Measurements from ENCODE around the gene CORO2B. TPM values are rescaled to one million over a fixed set of nuclear protein-coding genes. Genes with fewer than 3 reads are reported as not detected.

The CORO2B gene
- total and polyA plus RNA-seq, 2 of the 13 experiments (the other 11 are each of a cell fraction or from before 2014, with no cell fraction given) = 0.35 to 0.63 TPM

DNA sequence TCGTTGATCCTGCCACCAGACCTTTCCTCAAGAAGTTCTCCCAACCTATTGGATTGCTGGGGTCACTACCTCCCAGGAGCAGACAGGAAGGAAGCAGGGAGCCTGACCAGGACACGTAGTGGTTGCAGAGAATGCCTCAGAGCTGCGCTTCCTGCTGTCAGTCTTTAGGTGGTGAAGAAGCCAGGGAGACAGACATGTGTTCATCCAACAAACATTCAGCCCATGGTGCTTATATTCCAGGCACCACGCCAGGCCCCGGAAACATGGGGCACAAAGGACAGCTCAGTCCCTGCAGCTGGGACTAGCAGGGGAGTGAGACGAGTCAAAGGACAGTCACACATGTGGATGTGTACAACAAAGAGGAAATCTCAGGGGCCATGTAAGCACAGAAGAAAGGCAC lies 26.0 kb upstream of the CORO2B start:
- CTCF ChIA-PET (ENCODE audit: low intra/inter-chr PET ratio, low total read pairs) = interaction anchor here (2.4 kb wide), 1 partner anchor 121 kb away, joined by 16 read pairs; no protein-coding TSS in a partner anchor
- H3K4me3 ChIP-seq (replicated peaks in 1 of 3; ENCODE audit: insufficient read depth in 1 of 3, low read depth in 2 of 3, low read length in 3 of 3) = no peak overlapping the region
- H3K27me3 ChIP-seq (ENCODE audit: control insufficient read depth in 1 of 2, insufficient read depth in 2 of 2, low read length in 2 of 2) = no peaks in the 10 kb centered on the region
- DNase-seq (ENCODE audit: low spot score) (no peak), ATAC-seq (no peak), FAIRE-seq (no peak)
- H3K79me2 ChIP-seq (ENCODE audit: insufficient read depth, low read length) = no peaks in the 10 kb centered on the region
- H4K20me1 ChIP-seq (ENCODE audit: insufficient read depth, low read length) = no peaks in the 10 kb centered on the region
- in situ Hi-C loops (cut with HindIII; ENCODE audit: extremely low pct_ligation_motif_present, low pct_unique_long_range_greater_than_20kb) = loop anchor here (5.0 to 10.0 kb wide), 2 partner anchors 120 to 372 kb away; no protein-coding TSS in a partner anchor
- no peak overlapping the region for H3K4me2 ChIP-seq (ENCODE audit: low read depth, low read length)
- no peak overlapping the region for H2AFZ ChIP-seq (ENCODE audit: low read length)
- H3K9ac ChIP-seq (ENCODE audit: insufficient read depth, low read depth, low read length) = no peak overlapping the region
- POLR2A ChIA-PET = no interaction called here
- no TSS peak for BruUV-seq (replicated peaks)
- H3K9me3 ChIP-seq (ENCODE audit: low read length) = no peaks in the 10 kb centered on the region
- 0% methylated on average over 5 of the region's 6 CpGs for WGBS (ENCODE audit: low lambda C conversion rate)
- no peaks in the 10 kb centered on the region for H3K4me1 ChIP-seq (ENCODE audit: insufficient read depth, low read length)
- H3K36me3 ChIP-seq (replicated peaks in 1 of 2; ENCODE audit: control insufficient read depth in 1 of 2, insufficient read depth in 2 of 2, low read length in 2 of 2) = no peaks in the 10 kb centered on the region
- no peak overlapping the region for H3K27ac ChIP-seq (ENCODE audit: extremely low read length, insufficient read depth, low read length)
- intact Hi-C loops (cut with micrococcal nuclease; ENCODE audit: unreplicated experiment) = no loop called here
- TF ChIP-seq, protein P1, sequence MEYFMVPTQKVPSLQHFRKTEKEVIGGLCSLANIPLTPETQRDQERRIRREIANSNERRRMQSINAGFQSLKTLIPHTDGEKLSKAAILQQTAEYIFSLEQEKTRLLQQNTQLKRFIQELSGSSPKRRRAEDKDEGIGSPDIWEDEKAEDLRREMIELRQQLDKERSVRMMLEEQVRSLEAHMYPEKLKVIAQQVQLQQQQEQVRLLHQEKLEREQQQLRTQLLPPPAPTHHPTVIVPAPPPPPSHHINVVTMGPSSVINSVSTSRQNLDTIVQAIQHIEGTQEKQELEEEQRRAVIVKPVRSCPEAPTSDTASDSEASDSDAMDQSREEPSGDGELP (IDR thresholded peaks at IDR 0.05; ENCODE audit: borderline replicate concordance, low read depth) = no peak
- TF ChIP-seq RFXANK (CRISPR knock-in tag; IDR thresholded peaks at IDR 0.05) = no peak
- TF ChIP-seq, protein P2, sequence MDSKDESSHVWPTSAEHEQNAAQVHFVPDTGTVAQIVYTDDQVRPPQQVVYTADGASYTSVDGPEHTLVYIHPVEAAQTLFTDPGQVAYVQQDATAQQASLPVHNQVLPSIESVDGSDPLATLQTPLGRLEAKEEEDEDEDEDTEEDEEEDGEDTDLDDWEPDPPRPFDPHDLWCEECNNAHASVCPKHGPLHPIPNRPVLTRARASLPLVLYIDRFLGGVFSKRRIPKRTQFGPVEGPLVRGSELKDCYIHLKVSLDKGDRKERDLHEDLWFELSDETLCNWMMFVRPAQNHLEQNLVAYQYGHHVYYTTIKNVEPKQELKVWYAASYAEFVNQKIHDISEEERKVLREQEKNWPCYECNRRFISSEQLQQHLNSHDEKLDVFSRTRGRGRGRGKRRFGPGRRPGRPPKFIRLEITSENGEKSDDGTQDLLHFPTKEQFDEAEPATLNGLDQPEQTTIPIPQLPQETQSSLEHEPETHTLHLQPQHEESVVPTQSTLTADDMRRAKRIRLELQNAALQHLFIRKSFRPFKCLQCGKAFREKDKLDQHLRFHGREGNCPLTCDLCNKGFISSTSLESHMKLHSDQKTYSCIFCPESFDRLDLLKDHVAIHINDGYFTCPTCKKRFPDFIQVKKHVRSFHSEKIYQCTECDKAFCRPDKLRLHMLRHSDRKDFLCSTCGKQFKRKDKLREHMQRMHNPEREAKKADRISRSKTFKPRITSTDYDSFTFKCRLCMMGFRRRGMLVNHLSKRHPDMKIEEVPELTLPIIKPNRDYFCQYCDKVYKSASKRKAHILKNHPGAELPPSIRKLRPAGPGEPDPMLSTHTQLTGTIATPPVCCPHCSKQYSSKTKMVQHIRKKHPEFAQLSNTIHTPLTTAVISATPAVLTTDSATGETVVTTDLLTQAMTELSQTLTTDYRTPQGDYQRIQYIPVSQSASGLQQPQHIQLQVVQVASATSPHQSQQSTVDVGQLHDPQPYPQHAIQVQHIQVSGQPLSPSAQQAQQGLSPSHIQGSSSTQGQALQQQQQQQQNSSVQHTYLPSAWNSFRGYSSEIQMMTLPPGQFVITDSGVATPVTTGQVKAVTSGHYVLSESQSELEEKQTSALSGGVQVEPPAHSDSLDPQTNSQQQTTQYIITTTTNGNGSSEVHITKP (CRISPR knock-in tag; IDR thresholded peaks at IDR 0.05; ENCODE audit: low read depth) = no peak
- TF ChIP-seq SP5 (CRISPR knock-in tag; IDR thresholded peaks at IDR 0.05; ENCODE audit: borderline replicate concordance, low read depth) = no peak
- TF ChIP-seq, protein P3, sequence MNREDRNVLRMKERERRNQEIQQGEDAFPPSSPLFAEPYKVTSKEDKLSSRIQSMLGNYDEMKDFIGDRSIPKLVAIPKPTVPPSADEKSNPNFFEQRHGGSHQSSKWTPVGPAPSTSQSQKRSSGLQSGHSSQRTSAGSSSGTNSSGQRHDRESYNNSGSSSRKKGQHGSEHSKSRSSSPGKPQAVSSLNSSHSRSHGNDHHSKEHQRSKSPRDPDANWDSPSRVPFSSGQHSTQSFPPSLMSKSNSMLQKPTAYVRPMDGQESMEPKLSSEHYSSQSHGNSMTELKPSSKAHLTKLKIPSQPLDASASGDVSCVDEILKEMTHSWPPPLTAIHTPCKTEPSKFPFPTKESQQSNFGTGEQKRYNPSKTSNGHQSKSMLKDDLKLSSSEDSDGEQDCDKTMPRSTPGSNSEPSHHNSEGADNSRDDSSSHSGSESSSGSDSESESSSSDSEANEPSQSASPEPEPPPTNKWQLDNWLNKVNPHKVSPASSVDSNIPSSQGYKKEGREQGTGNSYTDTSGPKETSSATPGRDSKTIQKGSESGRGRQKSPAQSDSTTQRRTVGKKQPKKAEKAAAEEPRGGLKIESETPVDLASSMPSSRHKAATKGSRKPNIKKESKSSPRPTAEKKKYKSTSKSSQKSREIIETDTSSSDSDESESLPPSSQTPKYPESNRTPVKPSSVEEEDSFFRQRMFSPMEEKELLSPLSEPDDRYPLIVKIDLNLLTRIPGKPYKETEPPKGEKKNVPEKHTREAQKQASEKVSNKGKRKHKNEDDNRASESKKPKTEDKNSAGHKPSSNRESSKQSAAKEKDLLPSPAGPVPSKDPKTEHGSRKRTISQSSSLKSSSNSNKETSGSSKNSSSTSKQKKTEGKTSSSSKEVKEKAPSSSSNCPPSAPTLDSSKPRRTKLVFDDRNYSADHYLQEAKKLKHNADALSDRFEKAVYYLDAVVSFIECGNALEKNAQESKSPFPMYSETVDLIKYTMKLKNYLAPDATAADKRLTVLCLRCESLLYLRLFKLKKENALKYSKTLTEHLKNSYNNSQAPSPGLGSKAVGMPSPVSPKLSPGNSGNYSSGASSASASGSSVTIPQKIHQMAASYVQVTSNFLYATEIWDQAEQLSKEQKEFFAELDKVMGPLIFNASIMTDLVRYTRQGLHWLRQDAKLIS (CRISPR knock-in tag; IDR thresholded peaks at IDR 0.05) = no peak
- TF ChIP-seq ZNF777 (CRISPR knock-in tag; IDR thresholded peaks at IDR 0.05) = no peak
- no peak for TF ChIP-seq TP53 (CRISPR knock-in tag; conservative IDR thresholded peaks at IDR 0.05)
- no peak for TF ChIP-seq ZNF205 (CRISPR knock-in tag; IDR thresholded peaks at IDR 0.05)
- no peak for TF ChIP-seq FOSL1 (CRISPR knock-in tag; IDR thresholded peaks at IDR 0.05; ENCODE audit: borderline replicate concordance)
- TF ChIP-seq SNAPC2 (CRISPR knock-in tag; IDR thresholded peaks at IDR 0.05) = no peak
- TF ChIP-seq TBP (CRISPR knock-in tag; IDR thresholded peaks at IDR 0.05) = no peak
- no peak for TF ChIP-seq ZNF354B (CRISPR knock-in tag; IDR thresholded peaks at IDR 0.05)
- TF ChIP-seq, protein P4, sequence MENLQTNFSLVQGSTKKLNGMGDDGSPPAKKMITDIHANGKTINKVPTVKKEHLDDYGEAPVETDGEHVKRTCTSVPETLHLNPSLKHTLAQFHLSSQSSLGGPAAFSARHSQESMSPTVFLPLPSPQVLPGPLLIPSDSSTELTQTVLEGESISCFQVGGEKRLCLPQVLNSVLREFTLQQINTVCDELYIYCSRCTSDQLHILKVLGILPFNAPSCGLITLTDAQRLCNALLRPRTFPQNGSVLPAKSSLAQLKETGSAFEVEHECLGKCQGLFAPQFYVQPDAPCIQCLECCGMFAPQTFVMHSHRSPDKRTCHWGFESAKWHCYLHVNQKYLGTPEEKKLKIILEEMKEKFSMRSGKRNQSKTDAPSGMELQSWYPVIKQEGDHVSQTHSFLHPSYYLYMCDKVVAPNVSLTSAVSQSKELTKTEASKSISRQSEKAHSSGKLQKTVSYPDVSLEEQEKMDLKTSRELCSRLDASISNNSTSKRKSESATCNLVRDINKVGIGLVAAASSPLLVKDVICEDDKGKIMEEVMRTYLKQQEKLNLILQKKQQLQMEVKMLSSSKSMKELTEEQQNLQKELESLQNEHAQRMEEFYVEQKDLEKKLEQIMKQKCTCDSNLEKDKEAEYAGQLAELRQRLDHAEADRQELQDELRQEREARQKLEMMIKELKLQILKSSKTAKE (CRISPR knock-in tag; IDR thresholded peaks at IDR 0.05; ENCODE audit: borderline replicate concordance) = no peak
- no peak for TF ChIP-seq PHB2 (IDR thresholded peaks at IDR 0.05; ENCODE audit: partially characterized antibody)
- no peak for TF ChIP-seq HDAC2 (CRISPR knock-in tag; IDR thresholded peaks at IDR 0.05)
- no peak for TF ChIP-seq SAP130 (CRISPR knock-in tag; IDR thresholded peaks at IDR 0.05; ENCODE audit: low read depth)
- TF ChIP-seq ZNF558 (CRISPR knock-in tag; IDR thresholded peaks at IDR 0.05; ENCODE audit: borderline replicate concordance) = no peak

All from HepG2 (cell line).